Left kidney (tissue), 2 donors: Measurements from ENCODE around the gene TCF19. TPM values are rescaled to one million over a fixed set of nuclear protein-coding genes. Genes with fewer than 3 reads are reported as not detected.

Experiments
- DNase-seq: peaks from one replicate; pipeline ENCODE4 v3.0.0-alpha.2; 2013
- polyA plus RNA-seq: library from polyadenylated mRNA; unstranded; fragments of 120-200 nt; gene quantifications from one replicate; pipeline ENCODE4 v1.2.1, GENCODE V29; 2013; ENCODE audit not compliant: insufficient read length

TCF19 gene
- polyA plus RNA-seq, 1 donor, result 23.4 TPM

DNA sequence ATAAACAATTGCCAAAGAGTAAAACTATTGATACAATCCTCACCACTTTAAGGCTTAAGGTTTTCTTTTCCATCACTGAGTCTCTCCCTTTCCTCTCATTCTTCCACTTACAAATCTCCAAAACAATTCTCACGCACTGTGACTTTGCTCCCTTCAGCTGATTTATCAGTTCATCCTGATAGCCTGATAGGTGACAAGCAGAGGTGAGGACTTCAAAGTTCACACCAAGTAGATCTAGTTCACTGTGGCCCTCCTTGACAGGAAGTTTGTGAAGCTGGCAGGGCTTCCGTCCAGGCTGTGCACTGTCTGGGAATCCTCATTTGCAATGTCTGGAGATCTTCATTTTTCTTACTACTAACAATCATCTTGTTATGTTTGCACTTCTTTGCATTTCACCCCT, 47.2 kb downstream of the TCF19 start:
- DNase-seq, result no peak

DNA sequence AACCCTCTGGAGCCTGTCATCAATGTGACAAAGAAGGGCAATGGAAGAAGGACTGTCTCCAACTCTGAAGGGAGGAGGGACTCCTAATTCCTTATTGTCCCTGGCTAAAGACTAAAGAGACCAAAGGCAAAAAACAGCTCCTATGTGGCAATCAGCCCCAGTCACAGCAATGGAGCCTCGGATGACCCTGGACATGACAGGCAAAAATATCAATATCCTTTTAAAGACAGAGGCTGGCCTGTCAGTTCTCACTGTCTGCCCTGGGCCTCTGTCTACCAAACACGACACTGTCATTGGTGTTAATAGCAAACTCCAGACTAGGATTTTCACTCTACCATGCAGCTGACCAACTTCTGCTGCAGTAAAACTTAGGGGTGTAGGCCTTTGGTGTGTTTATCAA, 50.1 kb downstream of the TCF19 start:
- DNase-seq, result no peak

DNA sequence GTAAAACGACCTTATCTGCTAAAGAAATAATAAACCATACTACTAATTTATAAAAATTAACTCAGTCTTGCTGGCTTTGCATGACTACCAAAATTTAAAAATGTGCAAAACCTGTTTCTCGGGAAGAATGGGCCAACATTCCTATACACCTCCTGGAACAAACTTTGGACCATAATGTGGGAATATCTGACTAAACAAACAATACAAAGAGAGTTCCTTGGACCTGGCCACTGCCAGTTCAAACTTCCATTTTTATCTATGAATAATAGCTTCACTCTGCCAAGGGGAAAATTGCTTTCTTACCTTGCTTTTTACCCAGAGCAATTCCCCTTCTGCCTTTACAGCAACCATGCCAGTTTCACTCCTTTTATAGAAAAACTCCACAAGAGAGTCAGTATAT, 50.7 kb downstream of the TCF19 start:
- DNase-seq, result no peak

DNA sequence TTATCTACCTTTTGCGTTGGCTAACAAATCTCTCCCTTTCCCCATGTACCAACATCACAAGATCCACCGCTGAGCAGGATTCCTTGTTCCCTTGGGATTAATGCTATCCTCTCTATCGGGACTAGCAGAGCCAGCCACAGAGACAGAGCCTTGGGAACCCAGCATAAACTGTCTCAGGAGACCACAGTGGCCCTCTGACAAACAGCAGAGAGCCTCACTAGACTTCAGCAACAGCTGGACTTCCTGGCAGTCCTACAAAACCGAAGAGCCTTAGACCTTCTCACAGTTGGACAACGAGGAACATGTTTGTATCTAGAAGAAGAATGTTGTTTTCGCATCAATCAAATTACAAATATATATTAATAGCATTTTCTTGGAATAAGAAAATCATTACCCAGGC, 51.7 kb downstream of the TCF19 start:
- DNase-seq, result no peak

DNA sequence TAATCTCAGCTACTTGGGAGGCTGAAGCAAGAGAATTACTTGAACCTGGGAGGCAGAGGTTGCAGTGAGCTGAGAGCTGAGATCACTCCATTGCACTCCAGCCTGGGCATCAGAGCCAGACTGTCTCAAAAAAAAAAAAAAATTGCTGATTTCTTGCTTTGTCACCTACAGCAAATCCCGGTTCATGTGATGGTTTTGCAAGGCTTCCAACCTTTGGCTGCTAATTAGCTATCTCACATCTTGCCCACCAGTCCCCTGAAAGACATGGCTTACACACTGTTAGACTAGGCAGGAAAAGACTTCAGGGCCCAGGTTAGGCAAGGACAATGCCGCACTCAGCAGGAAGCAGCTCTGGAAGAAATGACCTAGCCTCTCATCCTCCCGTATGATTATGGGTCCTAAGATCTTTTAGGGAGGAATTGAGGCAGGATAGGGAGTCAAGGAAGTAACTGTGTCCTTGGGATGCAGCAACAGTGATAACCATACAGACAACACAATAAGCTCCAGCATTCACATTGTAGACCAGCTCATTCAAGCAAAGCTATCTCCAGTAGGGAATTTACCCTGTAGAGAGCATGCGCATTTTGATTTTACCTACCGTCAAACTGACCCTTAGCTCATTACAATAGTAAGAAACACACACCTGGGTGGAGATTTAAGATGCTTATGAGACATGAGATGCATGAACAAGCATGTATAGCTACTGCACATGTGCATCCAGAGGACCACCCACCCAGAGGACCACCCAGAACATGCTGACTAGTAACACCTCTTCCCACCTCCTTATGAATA, 52.5 kb downstream of the TCF19 start:
- no peak for DNase-seq

Other genes with a start within 250 kb of the TCF19 start
- 52.6 TPM for gene VARS2, start 244.4 kb upstream of the TCF19 start, polyA plus RNA-seq
- gene SFTA2, start 226.4 kb upstream of the TCF19 start, polyA plus RNA-seq, result 0.76 TPM
- gene MUCL3, start 217.6 kb upstream of the TCF19 start, polyA plus RNA-seq, result 0.10 TPM
- gene MUC21, start 174.9 kb upstream of the TCF19 start, polyA plus RNA-seq, result not detected
- gene MUC22, start 148.1 kb upstream of the TCF19 start, polyA plus RNA-seq, result not detected
- gene C6orf15, start 46.0 kb upstream of the TCF19 start, polyA plus RNA-seq, result not detected
- 0.10 TPM for gene PSORS1C1, start 43.8 kb upstream of the TCF19 start, polyA plus RNA-seq
- not detected for gene CDSN, start 38.1 kb upstream of the TCF19 start, polyA plus RNA-seq
- 0.15 TPM for gene PSORS1C2, start 19.5 kb upstream of the TCF19 start, polyA plus RNA-seq
- 37.2 TPM for gene CCHCR1, start 787 bp upstream of the TCF19 start, polyA plus RNA-seq
- gene POU5F1, start 12.1 kb downstream of the TCF19 start, polyA plus RNA-seq, result 6.5 TPM
- gene HLA-C, start 113.5 kb downstream of the TCF19 start, polyA plus RNA-seq, result 61.5 TPM
- 99.6 TPM for gene HLA-B, start 198.6 kb downstream of the TCF19 start, polyA plus RNA-seq
- gene MICA, start 245.0 kb downstream of the TCF19 start, polyA plus RNA-seq, result 11.2 TPM